ENCODE data around the gene ORM2.

The ORM2 gene

GRCh38 chr9:114350636-114351401 lies 21.1 kb downstream of the ORM2 start:
- no peak for DNase-seq

- no peak for DNase-seq
Observed at GRCh38 chr9:114351932-114352331, 22.3 kb downstream of the ORM2 start.

- no peak for DNase-seq
Observed at GRCh38 chr9:114355821-114356220, 26.2 kb downstream of the ORM2 start.

GRCh38 chr9:114356792-114357191 lies 27.1 kb downstream of the ORM2 start:
- DNase-seq = no peak

GRCh38 chr9:114357360-114357759 lies 27.7 kb downstream of the ORM2 start:
- no peak for DNase-seq

GRCh38 chr9:114357911-114358328 lies 28.3 kb downstream of the ORM2 start:
- no peak for DNase-seq

GRCh38 chr9:114359801-114360200 lies 30.1 kb downstream of the ORM2 start:
- DNase-seq = no peak

- no peak for DNase-seq
Observed at GRCh38 chr9:114361542-114361941, 31.9 kb downstream of the ORM2 start.

GRCh38 chr9:114362394-114362793 lies 32.7 kb downstream of the ORM2 start:
- DNase-seq = no peak

- no peak for DNase-seq
Observed at GRCh38 chr9:114363424-114363823, 33.8 kb downstream of the ORM2 start.

GRCh38 chr9:114364134-114365041 lies 34.7 kb downstream of the ORM2 start:
- DNase-seq = peak; percentile 83

GRCh38 chr9:114365194-114365593 lies 35.5 kb downstream of the ORM2 start:
- DNase-seq = no peak

GRCh38 chr9:114366334-114367128 lies 36.9 kb downstream of the ORM2 start:
- DNase-seq = peak; percentile 93

- DNase-seq = no peak
Observed at GRCh38 chr9:114367366-114367765, 37.7 kb downstream of the ORM2 start.

- no peak for DNase-seq
Observed at GRCh38 chr9:114367772-114368569, 38.3 kb downstream of the ORM2 start.

GRCh38 chr9:114369216-114370130 lies 39.8 kb downstream of the ORM2 start:
- DNase-seq = no peak

GRCh38 chr9:114370251-114370967 lies 40.7 kb downstream of the ORM2 start:
- DNase-seq = no peak

- no peak for DNase-seq
Observed at GRCh38 chr9:114370968-114371320, 41.3 kb downstream of the ORM2 start.

- no peak for DNase-seq
Observed at GRCh38 chr9:114371343-114371944, 41.8 kb downstream of the ORM2 start.
